ENCODE results near the gene SETX. TPM values are rescaled to one million over a fixed set of nuclear protein-coding genes. Genes with fewer than 3 reads are reported as not detected.

The SETX gene
- total RNA-seq, 1 donor from 2014 or later: 71.9 TPM

DNA sequence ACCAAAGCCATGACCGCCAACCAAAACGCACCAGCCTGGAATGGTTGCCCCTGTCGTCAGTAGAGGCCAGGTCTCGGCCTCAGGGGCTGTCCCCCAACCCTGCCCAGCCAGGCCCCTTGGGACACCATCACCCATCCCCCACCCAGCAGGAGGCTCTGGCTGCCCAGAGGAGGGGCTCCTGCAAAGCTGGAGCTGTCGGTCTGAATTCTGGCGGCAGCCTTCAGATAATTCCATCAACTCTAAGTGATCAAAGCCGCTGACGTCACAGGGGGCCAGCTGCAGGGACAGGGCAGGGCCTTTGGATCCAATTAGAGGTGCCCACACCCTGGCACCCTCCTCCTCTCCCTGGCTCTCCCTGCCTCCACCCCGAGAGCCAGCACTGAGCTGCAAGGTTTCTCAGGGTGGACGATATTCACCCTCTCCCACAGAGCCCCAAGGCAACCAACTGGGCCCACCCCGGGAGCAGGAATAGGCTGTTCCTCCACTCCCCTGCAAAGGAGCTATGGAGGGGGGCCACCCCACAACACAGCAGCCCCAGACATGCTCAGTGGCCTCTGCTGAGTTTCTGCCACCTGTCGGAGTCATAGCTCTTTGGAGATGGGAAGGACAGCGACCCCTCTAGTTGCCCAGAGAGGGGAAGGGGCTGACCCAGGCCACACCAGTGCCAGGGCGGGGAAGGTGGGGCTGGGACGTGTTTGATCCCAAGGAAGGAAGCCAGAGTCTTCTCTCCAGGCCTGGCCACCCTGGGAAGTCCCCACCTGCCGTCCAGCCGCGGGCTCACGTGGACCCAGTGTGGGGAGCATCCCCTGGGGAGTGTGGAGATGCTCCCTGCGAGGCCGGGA is 114.6 kb downstream of the SETX start:
- no peak for DNase-seq

DNA sequence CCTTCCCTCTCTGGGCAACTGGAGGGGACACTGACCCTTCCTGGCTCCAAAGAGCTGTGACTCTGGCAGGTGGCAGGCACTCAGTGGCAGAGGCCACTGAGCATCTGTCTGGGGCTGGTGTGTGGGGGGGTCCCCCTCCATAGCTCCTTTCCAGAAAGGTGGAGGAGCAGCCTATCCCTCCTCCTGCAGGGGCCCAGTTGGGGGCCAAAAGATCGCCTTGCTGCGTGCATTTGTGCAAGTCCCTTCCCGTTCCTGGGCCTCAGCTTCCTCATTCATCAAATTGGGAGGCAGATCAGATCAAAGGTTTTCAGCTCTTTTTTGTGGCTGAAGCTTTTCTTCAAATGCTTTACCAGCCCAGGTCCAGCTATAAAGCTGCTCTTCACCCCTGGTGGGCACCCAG is 115.3 kb downstream of the SETX start:
- DNase-seq: no peak

DNA sequence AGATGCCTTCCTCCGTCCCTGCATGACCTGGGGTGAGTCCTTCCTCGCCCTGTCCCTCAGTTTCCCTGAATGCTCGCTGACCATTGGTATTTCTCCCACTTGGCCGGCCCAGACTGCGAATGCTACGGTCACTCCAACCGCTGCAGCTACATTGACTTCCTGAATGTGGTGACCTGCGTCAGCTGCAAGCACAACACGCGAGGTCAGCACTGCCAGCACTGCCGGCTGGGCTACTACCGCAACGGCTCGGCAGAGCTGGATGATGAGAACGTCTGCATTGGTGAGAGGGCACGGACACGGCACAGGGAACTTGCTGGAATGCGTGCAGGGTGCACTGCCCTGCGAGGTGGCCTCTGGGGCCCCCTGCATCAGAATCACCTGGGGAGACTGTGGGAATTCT is 115.8 kb downstream of the SETX start:
- DNase-seq: no peak

DNA sequence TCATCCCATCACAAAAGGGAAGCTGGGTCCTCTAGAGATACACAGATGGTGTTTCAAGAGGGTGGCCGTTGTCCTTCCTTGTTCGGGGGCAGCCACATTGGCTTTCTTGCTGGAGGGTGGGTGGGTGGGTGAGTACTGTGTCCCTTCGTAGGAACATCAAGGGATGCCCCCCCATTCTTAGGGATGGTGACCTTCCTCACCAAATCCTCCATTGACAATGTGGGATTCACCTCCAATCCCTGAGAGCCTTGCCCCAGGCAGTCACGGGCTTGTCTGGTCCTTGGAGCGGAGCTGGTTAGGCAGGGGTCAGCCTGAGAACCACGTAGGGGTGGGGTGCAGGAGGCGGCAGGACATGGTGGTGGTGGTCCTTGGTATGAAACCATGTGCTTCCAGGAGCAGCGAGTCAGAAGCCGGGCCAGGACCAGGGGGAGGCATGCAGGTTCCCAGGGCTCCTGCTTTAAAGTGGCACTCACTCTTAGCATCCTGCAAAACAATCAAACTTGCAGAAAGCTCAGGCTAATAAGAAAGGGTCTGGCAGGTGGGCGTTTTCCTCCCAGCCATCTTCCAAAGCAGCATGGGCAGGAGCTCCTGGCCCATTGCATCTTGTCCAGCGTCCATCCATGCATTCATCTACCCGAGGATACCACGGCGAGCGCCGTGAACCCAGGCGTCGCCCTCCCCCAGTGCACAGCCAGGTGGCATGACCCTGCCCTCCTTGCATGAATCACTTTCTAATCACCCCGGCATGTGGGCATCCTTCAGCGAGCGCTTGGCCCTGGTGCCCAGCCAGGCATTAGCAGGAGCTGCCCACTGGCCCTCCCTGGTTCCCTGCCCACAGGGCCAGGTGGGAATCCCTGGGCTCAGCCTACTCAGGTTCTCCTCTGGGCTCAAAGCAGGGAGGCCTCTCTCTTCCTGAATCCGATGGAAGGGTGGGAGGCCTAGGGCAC is 116.5 kb downstream of the SETX start:
- DNase-seq: no peak

DNA sequence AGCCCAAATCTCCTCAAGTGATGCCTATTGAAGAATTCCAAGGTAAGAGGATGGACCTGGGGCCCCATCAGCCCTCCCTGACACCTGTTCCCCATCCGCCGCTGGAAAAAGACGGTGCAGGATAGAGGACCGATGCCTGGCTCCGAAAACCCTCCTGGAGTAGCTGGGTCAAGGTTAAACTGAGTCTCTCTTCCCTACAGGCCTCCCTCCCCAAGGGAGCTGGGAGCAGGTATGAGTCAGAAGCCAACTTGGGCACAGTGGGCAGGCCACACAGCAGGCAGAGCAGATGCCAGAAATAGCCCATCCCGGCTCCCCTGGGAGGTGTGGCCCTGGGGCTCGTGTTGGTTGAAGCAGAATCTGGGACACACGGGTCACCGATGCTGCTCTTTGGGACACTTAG is 117.3 kb downstream of the SETX start:
- no peak for DNase-seq

DNA sequence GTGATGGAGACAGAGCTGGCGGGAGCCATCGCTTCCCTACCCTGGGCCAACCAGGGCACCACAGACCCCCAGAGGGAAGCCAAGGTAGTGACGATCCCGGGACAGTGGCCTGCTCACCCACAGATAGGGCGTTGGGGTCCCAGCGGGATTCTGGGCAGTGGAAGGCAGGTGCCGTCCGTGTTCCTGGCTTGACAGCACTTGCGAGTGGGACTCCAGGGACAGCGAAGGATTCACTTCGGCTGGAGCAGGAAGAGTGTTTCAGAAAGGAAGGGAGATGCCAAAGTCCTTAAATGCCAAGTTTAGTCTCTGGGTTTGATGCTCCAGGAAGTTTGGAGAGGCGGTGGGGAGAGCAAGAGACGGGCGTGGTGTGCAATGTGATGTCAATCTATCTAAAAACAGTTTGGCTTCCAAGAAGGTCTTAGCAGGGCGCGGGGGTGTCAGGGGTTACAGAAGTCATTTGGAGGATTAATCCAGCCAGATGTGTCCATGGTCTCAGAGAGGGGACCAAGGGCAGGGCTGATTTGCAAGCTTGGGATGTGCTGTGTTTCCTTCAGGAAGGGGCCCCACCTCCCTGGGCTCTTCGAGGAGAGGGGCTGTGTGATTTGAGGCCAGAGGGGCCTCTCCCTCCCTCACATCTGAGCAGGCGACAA is 118.0 kb downstream of the SETX start:
- DNase-seq: no peak

DNA sequence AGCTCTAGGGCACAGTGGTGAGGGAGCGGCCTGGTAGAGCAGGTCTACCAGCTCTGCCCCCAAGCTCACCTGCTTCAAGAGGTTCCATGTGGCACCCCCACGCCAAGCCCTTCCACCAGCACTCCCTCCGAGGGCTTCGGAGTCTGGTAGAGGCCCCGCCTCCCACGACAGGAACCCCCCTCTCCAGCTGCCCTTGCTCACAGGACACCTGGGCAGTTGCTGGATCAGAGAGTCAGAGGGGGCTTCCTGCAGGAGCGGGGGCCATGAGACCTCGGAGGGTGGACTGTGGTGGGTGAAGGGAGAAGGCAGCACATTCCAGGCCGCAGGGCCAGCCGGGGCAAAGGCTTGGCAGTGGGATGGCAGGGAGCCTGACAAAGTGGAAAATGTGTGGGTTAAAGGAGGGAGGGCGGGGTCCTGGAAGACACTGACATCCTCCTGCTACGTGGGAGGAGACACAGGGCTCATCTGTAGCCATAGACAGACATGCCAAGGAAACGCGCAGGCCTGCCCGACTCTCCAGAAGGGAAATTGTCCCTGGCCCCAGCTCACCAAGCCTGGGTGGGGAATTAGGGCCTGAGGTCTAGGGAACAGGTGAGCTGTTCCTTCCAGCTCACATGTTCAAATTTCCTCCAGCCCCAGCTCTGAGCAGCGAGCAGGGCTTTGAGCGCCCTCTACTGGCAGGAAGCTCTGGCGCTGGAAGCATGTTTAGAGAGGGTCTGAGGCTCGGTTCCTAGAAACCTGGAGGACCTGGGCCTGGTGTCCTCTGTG is 118.7 kb downstream of the SETX start:
- peak; percentile 24 for DNase-seq

DNA sequence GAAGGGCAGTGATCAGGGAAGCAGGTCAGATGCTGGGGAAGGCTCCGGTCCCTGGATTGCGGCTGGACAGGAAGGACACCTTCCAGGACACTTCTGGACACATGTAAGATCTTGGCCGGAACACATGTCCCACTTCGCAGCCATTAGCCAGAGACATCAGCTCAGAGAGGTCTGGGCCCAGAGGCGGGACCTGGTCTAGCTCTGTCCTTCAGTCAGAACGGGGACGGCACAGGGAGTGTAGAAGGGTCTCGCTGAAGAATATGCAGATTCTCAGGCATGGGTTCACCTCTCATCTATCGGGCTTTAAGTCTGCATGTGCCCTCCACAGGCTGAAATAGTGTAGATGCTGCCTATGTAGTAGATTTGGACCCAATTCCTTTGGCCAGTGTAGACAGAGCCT is 119.7 kb downstream of the SETX start:
- DNase-seq: no peak

DNA sequence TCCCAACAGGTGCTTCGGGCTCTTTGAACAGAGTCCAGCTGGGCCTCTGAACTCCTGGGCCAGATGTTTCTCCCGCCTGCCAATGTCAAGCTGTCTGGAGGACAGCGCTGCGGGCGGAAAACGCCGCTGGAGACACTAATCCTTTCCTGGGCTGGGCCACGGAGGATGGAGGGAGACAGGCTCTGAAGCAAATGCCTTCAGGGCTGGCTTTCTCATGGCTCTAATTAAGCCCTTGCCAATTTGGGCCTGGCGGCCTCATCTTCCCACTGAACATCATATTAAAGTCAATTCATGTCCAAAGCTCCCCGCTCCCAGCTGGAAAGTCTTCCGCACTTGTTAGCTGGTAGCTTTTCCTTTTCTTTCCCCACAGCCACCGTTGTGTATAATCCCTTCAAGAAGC is 120.3 kb downstream of the SETX start:
- DNase-seq: no peak

DNA sequence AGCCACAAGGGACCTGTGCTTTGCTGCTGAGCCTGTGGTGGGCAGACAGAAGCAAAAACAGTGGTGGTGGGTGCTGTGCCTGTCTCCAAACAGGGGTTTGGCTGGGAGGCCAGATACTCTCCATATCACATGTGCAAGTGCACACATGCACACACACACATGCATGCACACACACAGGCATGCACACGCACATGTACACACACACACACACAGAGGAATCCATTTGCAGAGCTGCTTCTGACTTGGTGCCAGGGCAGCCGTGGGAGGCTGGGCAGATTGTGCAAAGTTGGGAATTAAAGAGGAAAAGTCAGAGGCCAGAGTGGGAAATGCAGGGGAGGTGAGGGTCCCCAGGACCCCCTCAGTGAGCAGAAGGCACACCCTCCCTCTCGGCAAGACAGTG is 121.6 kb downstream of the SETX start:
- no peak for DNase-seq

DNA sequence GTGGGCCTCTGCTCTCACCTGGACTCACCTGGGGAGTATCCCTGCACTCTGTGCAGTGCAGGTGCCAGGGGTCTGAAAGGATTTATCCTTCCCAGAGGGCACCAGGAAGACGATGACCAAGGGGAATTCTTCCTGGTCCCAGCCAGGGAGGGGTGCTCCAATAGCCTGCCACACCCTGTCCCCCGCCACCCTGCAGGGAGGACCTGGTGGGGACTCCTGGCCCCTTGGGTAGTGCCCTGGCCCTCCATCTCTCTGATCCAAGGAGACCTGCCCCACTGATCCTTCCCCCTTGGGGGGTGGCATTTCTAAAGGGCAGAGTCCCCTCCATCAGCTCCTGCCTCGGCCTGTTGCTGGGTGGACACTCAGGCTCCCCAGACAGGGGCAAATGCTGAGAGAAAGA is 122.3 kb downstream of the SETX start:
- no peak for DNase-seq

DNA sequence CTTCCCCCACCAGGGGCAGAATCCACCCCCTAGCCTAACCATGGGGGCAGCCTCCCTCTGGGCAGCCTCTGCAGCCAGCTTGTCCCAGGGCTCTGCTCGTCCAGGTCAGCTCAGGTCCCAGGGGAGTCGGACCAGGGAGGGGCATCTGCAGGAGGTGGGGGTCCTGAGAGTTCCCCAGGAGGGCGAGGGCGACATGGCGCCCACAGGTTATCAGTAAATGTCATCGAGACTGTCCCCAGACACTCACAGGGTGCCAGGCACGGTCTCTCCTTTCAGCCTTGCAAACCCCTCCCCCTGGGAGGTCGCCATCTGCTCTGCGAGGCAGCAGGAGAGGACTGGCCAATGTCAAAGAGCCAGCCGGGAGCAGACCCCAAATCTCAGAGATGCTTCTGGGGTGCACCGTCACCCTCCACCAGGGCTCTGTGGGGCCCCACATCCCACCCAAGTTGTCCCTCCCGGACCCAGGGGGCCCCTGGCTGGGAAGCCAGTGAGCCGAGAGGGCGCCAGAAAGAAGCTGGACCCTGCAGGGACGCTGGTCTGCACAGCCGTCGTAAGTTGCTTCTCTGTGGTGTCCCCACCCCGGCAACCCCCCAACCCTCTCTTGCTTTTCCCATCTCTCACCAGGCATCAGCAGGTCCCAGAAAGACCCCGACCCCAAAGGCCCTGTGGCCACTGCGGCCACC is 123.6 kb downstream of the SETX start:
- DNase-seq: no peak

DNA sequence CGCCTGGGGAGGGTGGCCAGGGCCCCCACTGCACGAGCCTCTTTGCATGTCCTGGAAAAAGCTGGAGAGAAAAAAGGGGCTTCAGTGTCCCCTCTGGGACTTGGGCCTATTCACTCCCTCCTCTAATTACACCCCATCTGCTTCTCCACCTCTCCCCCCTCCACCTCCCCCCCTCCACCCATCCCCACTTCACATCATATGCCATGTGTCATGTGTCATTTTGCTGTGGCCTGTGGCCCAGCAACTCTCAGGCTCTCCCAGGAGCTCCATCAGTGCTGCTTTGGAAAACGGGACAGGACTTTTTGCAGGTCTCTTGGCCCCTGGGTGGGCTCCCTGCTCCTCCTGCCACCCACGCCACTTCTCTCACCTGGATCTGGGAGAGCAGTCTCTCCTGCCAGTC is 124.2 kb downstream of the SETX start:
- DNase-seq: no peak

DNA sequence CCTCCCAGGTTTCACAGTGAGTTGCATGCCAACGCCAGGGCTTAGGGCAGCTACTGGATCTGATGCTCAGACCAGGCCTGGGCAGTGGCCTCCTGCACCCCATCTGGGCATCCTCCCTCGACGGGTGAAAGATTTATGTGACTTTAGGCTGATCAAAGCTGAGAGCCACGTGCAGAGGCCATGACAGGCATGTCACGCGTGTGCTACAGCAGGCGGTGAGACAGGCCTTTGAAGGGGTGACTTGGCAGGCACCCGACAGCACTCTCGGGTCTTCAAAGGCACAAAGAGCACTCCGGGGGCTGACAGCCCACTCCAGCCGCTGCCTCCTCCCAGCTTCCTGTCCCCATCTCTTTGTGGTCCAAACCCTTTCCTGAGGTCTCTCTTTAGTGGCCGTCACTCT is 126.7 kb downstream of the SETX start:
- no peak for DNase-seq

DNA sequence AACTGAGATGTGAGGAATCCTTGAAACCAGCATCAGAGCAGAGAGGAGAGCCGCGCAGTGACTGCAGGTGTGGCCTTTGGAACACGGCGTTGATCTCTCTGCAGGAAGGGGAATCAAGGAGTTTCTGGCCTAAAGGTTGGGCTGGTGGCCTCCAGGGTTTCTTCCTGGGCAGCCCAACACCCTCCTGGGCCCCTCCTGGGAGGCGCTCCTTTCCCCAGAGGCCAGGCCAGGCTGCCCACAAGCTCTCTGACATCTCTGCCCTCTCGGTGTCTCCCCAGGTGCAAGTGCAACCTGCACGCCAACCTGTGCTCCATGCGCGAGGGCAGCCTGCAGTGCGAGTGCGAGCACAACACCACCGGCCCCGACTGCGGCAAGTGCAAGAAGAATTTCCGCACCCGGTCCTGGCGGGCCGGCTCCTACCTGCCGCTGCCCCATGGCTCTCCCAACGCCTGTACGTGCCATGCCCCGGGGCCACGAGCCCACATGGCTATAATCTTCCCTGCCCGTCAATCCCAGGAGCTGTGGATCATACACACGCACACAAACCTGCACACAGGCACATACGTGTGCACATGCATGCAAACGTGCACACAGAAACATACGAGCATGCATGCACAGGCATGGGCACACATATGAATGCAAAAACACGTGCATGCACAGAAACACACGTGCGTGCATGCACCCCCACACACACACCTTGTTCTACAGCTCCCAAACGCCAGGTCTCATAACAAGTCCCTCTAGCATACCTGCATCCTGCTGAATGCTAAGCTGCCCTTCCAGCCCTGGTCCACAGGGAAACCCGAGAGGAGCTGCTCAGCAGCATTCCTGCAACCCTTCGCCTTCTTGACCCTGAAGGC is 128.0 kb downstream of the SETX start:
- DNase-seq: no peak

DNA sequence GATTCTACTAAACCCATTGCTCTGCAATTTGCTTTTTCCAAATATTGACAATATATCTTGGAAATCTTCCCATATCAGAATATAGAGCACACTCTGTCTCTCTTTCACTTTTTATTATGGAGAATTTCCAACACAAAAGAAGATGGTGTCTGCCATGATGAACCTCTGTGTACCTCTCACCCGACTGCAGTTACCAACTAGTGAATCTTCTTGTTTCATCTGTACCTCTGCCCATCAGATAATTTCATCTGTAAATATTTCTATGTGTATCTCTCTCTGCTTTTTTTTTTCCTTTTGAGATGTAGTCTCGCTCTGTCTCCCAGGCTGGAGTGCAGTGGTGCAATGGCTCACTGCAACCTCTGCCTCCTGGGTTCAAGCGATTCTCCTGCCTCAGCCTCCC is 130.1 kb downstream of the SETX start:
- DNase-seq: no peak

DNA sequence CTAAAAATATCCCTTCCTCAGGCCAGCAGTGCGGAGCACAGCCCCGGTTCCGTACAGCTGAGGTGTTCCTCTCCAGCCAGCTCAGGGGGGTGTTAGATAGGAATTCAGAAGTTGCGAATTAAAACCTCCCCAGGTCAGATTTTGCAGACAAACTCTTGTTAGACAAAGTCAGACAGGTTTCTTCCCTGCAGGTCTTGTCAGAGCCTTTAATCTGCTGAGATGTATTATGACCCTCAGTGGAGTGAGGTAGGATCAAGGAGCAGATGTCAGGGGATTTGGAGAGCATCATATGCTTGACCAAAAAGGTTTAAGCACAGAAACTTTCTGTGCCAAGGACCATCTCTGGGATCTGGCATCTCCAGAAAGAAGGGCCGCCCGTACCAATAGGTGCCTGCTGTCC is 132.8 kb downstream of the SETX start:
- DNase-seq: no peak

DNA sequence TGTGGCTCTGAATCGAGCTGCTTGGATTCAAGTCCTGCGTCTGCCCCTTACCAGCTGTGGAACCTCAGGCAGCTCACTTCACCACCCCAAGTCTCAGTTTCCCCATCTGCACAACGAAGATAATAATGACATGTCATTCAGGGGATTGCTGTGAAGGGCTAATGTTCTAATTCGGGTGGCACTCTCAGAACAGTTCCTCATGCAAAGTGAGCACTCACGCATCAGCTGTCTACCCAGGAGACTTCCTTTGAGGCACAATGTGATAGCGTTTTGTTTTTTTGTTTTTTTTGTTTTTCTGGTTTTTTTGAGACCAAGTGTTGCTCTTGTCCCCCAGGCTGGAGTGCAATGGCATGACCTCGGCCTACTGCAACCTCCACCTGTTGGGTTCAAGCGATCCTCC is 136.6 kb downstream of the SETX start:
- DNase-seq: no peak

DNA sequence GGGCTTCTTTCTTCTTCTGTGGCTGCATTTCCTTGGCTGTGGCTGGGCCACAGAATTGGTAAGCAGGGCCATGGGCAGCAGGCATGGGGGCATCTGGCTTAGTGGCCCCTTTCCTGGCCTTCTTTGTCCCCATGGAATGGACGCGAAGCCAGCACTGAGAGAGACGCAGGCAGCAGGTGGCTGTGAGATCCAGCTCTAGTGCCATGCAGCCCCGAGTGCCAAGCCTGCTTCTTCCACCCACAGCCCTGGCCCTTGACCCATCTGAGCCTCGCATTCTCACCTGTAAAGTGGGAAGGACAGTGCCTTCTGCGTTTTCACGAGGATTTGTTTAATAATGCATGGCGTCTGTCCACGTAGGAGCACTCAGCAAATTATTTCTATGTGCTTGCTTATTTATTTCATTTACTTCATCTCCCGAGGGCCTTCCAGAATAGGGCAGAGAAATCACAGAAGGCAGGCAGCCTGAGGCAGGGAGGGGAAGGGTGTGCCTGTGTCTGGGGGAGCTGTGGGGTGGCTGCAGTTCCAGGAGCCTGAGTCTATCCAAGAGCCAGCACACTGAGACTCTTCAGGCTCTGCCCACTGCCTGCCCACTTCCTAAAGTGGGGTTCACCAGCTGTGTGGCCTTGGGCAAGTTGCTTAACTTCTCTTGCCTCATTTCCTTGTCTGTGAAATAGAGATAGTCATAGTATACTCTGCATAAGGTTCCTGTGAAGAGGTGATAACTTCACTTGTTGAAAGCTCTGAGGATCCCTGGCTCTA is 137.7 kb downstream of the SETX start:
- DNase-seq: no peak

Measured in skin of body (tissue), 2 donors.